GM12892 (cell line): ENCODE measurements around the gene CD300LG.

ENCODE experiments used
- POLR2A ChIP-seq: IDR thresholded peaks from 2 replicates; pipeline ENCODE4 v1.6.1; 2011; ENCODE audit warnings: low read depth, low read length, control low read depth
- POLR2AphosphoS5 ChIP-seq: IDR thresholded peaks from 2 replicates; pipeline ENCODE4 v1.6.1; 2011; ENCODE audit warnings: low read depth, low read length, control low read depth

- TF ChIP-seq POLR2A (no peak), POLR2AphosphoS5 (no peak)
Observed at GRCh38 chr17:43871946-43872690, 25.1 kb downstream of the CD300LG start.
